CD14-positive monocyte (primary cell): ENCODE results near the gene EXOC4. TPM values are rescaled to one million over a fixed set of nuclear protein-coding genes. Genes with fewer than 3 reads are reported as not detected.

Experiments
- DNase-seq, 3 donors: peaks; one replicate each; pipeline ENCODE4 v3.0.0-alpha.2; 2011 to 2022
- H2AFZ ChIP-seq: 2 replicates; pipeline ENCODE4 v1.6.0; 2012; ENCODE audit warnings: mild to moderate bottlenecking, low read depth, low read length, inconsistent platforms; ENCODE audit not compliant: insufficient read depth, poor library complexity, severe bottlenecking
- H3K27ac ChIP-seq, 2 donors: 1 replicate in 1 of 2; 2 replicates in 1 of 2; pipeline ENCODE4 v1.5.1; 2012 to 2013; ENCODE audit warnings: low read length in 2 of 2, control low read depth in 1 of 2, inconsistent platforms in 1 of 2, low read depth in 1 of 2, mild to moderate bottlenecking in 1 of 2
- H3K27me3 ChIP-seq, 2 donors: one replicate each; pipeline versions ENCODE4 v1.6.0 to v1.6.1; 2011 to 2013; ENCODE audit warnings: low read length in 2 of 2; ENCODE audit not compliant: control insufficient read depth in 2 of 2, insufficient read depth in 2 of 2
- H3K36me3 ChIP-seq, 2 donors: replicated peaks in 1 of 2; 1 replicate in 1 of 2; 2 replicates in 1 of 2; pipeline versions ENCODE4 v1.5.1 to v1.6.1; 2012 to 2013; ENCODE audit warnings: low read length in 2 of 2, control low read depth in 1 of 2, inconsistent platforms in 1 of 2, mild to moderate bottlenecking in 1 of 2; ENCODE audit not compliant: insufficient read depth in 2 of 2, control insufficient read depth in 1 of 2
- H3K4me1 ChIP-seq, 2 donors: 1 replicate in 1 of 2; 2 replicates in 1 of 2; pipeline versions ENCODE4 v1.5.1 to v1.6.1; 2012 to 2013; ENCODE audit warnings: low read length in 2 of 2, control low read depth in 1 of 2, inconsistent platforms in 1 of 2, mild to moderate bottlenecking in 1 of 2, moderate library complexity in 1 of 2; ENCODE audit not compliant: insufficient read depth in 2 of 2, control insufficient read depth in 1 of 2
- H3K4me2 ChIP-seq: replicated peaks from 2 replicates; pipeline ENCODE3; 2012; ENCODE audit warnings: low read length, moderate library complexity, mild to moderate bottlenecking; ENCODE audit not compliant: poor library complexity, severe bottlenecking; ENCODE audit errors: extremely low read depth
- H3K4me3 ChIP-seq, 3 experiments: fragments of 200-600 bp in 1 of 3; sonication (generic) in 1 of 3; replicated peaks in 1 of 3; 1 replicate in 2 of 3; 2 replicates in 1 of 3; pipeline ENCODE4 v1.5.1; 2011 to 2013; ENCODE audit warnings: low read length in 3 of 3, mild to moderate bottlenecking in 3 of 3, control low read depth in 2 of 3, low read depth in 2 of 3, inconsistent platforms in 1 of 3, moderate library complexity in 1 of 3
- H3K79me2 ChIP-seq: 2 replicates; pipeline ENCODE4 v1.6.0; 2012; ENCODE audit warnings: mild to moderate bottlenecking, control low read depth, inconsistent platforms, low read length, moderate library complexity; ENCODE audit not compliant: insufficient read depth
- H3K9ac ChIP-seq: 2 replicates; pipeline ENCODE4 v1.6.0; 2017; ENCODE audit warnings: low read length, mild to moderate bottlenecking; ENCODE audit not compliant: insufficient read depth, poor library complexity, severe bottlenecking
- H3K9me3 ChIP-seq, 2 donors: replicated peaks in 1 of 2; 1 replicate in 1 of 2; 2 replicates in 1 of 2; pipeline versions ENCODE4 v1.5.1 to v1.6.1; 2012 to 2013; ENCODE audit warnings: low read length in 2 of 2, control low read depth in 1 of 2; ENCODE audit not compliant: control insufficient read depth in 1 of 2, insufficient read depth in 1 of 2
- H4K20me1 ChIP-seq: 2 replicates; pipeline ENCODE4 v1.6.0; 2012; ENCODE audit warnings: mild to moderate bottlenecking, low read length, control low read depth, moderate library complexity; ENCODE audit not compliant: insufficient read depth
- H3K27ac Mint-ChIP-seq, 7 donors: one replicate each; pipeline ENCODE4 v1.8.0; 2020; ENCODE audit warnings: mild to moderate bottlenecking in 7 of 7, mixed read lengths in 7 of 7, moderate library complexity in 6 of 7, inconsistent platforms in 2 of 7
- H3K27me3 Mint-ChIP-seq, 3 donors: one replicate each; pipeline ENCODE4 v1.8.0; 2021 to 2022; ENCODE audit warnings: low read depth in 3 of 3, mild to moderate bottlenecking in 3 of 3, mixed read lengths in 3 of 3, moderate library complexity in 3 of 3, inconsistent platforms in 1 of 3
- H3K36me3 Mint-ChIP-seq, 2 donors: one replicate each; pipeline ENCODE4 v1.8.0; 2020; ENCODE audit warnings: mixed read lengths in 2 of 2, inconsistent platforms in 1 of 2, mild to moderate bottlenecking in 1 of 2
- H3K4me1 Mint-ChIP-seq: one replicate; pipeline ENCODE4 v1.8.0; 2020; ENCODE audit warnings: mild to moderate bottlenecking, mixed read lengths
- H3K4me3 Mint-ChIP-seq, 2 donors: one replicate each; pipeline ENCODE4 v1.8.0; 2020; ENCODE audit warnings: mild to moderate bottlenecking in 2 of 2, mixed read lengths in 2 of 2, moderate library complexity in 1 of 2
- H3K9me3 Mint-ChIP-seq, 7 donors: one replicate each; pipeline ENCODE4 v1.8.0; 2020 to 2022; ENCODE audit warnings: mixed read lengths in 7 of 7, mild to moderate bottlenecking in 6 of 7, moderate library complexity in 6 of 7, inconsistent platforms in 2 of 7
- WGBS: methylation state at CpG from one replicate; pipeline ENCODE4 v1.1.5; 2013; ENCODE audit warnings: missing lambda C conversion rate; ENCODE audit not compliant: insufficient coverage; 5-methylcytosine and 5-hydroxymethylcytosine counted together
- intact Hi-C, 2 donors: fragments of 100-400 bp; cut with micrococcal nuclease; formaldehyde crosslinking; loops; one replicate each; pipeline versions ENCODE4 v1.15.0 to v1.15.1; 2023
- polyA plus RNA-seq, 3 donors: library from polyadenylated mRNA; depleted of rRNA in 1 of 3; unstranded in 2 of 3; stranded (reverse) in 1 of 3; fragments of 300-500 nt in 2 of 3; fragments of >200 nt in 1 of 3; fragmentation: Illumina TruSeq in 2 of 3; gene quantifications; 1 replicate in 2 of 3; 2 replicates in 1 of 3; pipeline ENCODE4 v1.2.3, GENCODE V29; 2012 to 2021
- TF ChIP-seq, protein P1 (sequence below): fragments of 200-600 bp; IDR thresholded peaks from one replicate; pipeline ENCODE4 v1.8.0; 2022; ENCODE audit warnings: antibody characterized with exemption, mild to moderate bottlenecking

EXOC4 gene
- polyA plus RNA-seq, 3 donors: 20.6 to 22.3 (median 22.3) TPM

GRCh38 chr7:133784486-133785001, 531.7 kb downstream of the EXOC4 start:
- H3K9me3 ChIP-seq: peaks cover 0 to 2% of the 10 kb centered on the region in 2 donors
- H3K27me3 ChIP-seq: no peaks in the 10 kb centered on the region
- no peaks in the 10 kb centered on the region for H3K4me1 ChIP-seq
- no peaks in the 10 kb centered on the region for H3K36me3 ChIP-seq
- intact Hi-C loops: no loop called here
- no peaks in the 10 kb centered on the region for H3K27me3 Mint-ChIP-seq
- H3K9me3 Mint-ChIP-seq: peaks cover 2 to 7% (median 3%) of the 10 kb centered on the region in 7 donors
- no peak overlapping the region for H3K4me3 ChIP-seq
- H3K79me2 ChIP-seq: no peaks in the 10 kb centered on the region
- no peaks in the 10 kb centered on the region for H3K4me1 Mint-ChIP-seq
- H3K9ac ChIP-seq: no peak overlapping the region
- peak overlapping the region in 1 of 7 donors; percentile 65 for H3K27ac Mint-ChIP-seq
- H2AFZ ChIP-seq: no peak overlapping the region
- H4K20me1 ChIP-seq: no peaks in the 10 kb centered on the region
- H3K4me3 Mint-ChIP-seq: no peak overlapping the region
- H3K36me3 Mint-ChIP-seq: peaks cover 3 to 6% of the 10 kb centered on the region in 2 donors
- H3K27ac ChIP-seq: no peak overlapping the region
- no peak for DNase-seq
- 100% methylated on average over 1 of the region's 4 CpGs for WGBS
- H3K4me2 ChIP-seq: no peak overlapping the region
- TF ChIP-seq, protein P1, sequence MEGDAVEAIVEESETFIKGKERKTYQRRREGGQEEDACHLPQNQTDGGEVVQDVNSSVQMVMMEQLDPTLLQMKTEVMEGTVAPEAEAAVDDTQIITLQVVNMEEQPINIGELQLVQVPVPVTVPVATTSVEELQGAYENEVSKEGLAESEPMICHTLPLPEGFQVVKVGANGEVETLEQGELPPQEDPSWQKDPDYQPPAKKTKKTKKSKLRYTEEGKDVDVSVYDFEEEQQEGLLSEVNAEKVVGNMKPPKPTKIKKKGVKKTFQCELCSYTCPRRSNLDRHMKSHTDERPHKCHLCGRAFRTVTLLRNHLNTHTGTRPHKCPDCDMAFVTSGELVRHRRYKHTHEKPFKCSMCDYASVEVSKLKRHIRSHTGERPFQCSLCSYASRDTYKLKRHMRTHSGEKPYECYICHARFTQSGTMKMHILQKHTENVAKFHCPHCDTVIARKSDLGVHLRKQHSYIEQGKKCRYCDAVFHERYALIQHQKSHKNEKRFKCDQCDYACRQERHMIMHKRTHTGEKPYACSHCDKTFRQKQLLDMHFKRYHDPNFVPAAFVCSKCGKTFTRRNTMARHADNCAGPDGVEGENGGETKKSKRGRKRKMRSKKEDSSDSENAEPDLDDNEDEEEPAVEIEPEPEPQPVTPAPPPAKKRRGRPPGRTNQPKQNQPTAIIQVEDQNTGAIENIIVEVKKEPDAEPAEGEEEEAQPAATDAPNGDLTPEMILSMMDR: no peak

DNA sequence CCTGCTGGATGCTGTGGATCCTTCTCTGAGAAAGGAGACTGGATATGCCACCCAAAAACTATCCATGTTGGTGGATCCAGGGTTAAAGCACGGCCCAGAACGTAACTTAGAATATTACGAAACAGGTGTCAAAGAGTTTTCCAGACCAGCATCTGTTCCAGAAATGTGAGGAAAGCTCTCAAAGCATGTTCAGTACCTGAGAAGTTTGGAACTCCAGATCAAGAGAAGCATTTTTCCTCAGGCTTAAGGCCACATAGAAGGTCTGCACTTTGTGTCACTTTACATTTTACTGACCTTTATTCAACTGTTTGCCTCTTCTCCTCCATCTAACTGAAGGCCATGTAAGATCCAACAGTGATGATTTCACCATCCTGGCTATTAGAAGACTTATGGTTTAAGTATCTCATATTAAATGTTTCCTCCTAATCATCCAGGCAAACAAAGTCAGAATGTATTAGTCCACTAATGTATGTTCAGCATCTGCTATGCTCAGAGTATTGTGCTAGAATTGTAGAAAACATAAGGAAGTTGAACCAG, 533.6 kb downstream of the EXOC4 start:
- 47% methylated on average over 3 of the region's 3 CpGs for WGBS

More for the DNA sequence above, 533.6 kb downstream of the EXOC4 start:
- DNase-seq: no peak
- H3K4me2 ChIP-seq: no peak overlapping the region
- no peak overlapping the region for H2AFZ ChIP-seq
- H3K9ac ChIP-seq: no peak overlapping the region
- H3K27me3 ChIP-seq: no peaks in the 10 kb centered on the region
- Mint-ChIP-seq H3K36me3 (peaks cover 3% of the 10 kb centered on the region in 2 donors), H3K9me3 (peaks cover 0 to 4% (median 0%) of the 10 kb centered on the region in 7 donors), H3K4me3 (no peak overlapping the region), H3K27ac (no peak overlapping the region), H3K4me1 (no peaks in the 10 kb centered on the region), H3K27me3 (no peaks in the 10 kb centered on the region)
- no peaks in the 10 kb centered on the region for H4K20me1 ChIP-seq
- TF ChIP-seq, protein P1: no peak
- H3K4me3 ChIP-seq: no peak overlapping the region
- intact Hi-C loops: no loop called here
- no peak overlapping the region for H3K27ac ChIP-seq
- no peaks in the 10 kb centered on the region for H3K36me3 ChIP-seq
- no peaks in the 10 kb centered on the region for H3K4me1 ChIP-seq
- H3K79me2 ChIP-seq: no peaks in the 10 kb centered on the region
- H3K9me3 ChIP-seq: no peaks in the 10 kb centered on the region
